Activated T-cell treated with anti-CD3 and anti-CD28 coated beads for 48 hours (primary cell): ENCODE measurements around the gene FHAD1.

Source experiments
- DNase-seq: peaks from one replicate; pipeline ENCODE4 v3.0.0-alpha.2; 2020; ENCODE audit warnings: low read depth

FHAD1 gene

DNA sequence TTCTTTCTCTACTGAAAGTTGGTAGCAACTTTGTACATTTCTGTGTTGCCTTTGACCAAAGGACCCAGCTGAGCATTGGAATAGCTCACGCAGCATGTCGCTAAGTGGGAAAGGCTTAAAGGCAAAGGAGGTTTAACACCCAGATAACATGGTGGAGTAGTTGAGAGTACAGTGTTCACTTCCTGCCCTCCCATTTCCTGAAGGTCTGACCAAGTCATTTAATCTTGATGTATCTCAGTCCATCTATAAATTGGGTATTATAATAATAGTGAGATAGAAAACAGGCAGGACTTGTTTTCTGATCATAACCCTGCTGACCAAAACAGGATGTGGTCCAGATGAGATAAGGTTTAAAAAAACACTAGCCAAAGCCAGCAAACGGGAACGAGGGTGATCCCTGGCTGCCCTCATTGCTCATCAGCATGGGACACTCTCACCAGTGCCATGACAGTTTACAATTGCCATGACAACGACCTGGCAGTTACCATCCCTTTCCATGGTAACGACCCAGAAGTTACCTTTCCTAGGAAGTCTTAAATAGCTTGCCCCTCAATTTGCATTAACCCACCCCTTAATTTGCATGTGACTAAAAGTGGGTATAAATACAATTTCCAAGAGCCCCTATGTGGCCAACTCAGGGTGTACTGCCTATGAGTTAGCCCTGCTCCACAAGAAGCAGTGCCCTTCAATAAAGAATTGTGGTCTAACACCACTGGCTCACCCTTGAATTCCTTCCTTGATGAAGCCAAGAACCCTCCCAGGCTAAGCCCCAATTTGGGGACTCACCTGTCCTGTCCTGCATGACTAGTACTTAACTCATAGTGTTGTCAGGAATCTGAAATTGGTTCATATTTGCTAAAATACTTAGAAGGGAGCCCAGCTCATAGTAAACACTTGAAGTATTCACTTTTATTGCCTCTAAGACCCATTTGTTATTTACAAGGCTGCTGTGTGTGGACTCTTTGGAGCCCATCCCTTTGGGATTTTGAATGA is 28.4 kb upstream of the FHAD1 start:
- no peak for DNase-seq

DNA sequence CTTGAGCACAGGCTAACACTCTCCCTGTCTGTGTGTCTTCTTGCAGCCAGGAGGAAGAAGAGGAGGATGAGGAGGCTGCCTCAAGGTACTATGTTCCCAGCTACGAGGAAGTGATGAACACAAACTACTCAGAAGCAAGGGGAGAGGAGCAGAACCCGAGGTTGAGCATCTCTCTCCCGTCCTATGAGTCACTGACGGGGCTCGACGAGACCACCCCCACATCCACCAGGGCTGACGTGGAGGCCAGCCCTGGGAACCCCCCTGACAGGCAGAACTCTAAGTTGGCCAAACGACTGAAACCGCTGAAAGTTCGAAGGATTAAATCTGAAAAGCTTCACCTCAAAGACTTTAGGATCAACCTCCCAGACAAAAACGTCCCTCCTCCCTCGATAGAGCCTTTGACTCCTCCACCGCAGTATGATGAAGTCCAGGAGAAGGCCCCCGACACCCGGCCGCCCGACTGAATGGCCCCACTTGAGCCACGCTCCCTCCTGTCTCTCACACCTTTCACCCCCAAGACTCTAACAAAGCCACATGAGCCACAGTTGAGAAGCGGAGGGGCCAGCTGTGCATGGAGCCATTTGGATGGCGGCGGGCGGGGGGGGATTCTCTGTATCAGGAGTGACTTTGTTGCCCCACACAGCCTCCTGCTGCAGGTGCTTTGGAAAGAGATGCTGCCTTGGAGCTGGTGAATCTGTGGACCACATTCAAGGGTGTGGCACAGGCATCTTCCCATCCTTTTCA is 27.6 kb upstream of the FHAD1 start:
- no peak for DNase-seq

DNA sequence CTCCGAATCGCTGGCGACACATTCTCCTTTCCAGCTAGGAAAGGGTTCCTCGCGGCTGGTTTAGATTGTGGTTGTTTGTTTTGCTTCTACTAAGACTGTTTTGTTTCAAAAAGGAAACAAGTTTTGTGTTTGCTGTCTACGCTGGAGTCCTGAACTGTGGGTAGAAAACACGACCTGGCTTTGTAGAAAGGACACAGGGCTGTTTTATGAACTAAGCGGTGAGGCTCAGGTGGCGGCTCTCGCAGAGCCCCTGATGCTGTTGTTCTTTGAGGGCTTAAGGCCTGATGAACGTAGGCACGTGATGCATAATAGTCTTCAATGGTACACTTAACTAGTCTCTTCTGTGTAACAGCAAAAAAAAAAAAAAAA is 27.0 kb upstream of the FHAD1 start:
- no peak for DNase-seq

DNA sequence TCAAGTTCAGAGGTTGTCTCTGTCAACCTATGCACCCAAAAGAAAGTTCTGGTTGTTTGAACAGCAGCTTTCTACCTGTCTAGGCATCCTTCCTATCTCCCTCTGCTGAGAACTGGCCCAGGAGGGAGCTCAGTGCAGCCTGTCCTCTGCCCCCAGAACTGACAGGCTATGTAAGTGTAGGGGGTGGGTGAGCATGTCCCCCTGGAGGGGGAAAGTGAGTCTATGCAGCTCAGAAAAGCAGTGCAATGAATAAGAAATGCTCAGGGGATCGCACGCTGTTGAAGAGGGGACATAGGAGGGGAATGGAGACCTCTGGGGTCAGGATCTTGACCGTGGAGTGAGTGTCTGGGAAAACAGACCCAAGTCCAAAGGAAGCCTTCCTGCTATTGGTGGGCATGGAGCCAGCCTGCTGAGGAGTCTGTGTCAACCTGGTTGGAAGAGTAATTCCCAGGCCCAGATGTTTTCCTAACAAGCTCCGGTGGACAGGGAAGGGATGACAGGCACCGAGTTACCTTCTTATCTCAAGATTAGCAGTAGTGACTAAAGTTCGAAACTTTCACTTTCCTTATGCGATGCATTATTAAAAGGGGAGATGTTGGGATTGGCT is 26.1 kb upstream of the FHAD1 start:
- DNase-seq = no peak

DNA sequence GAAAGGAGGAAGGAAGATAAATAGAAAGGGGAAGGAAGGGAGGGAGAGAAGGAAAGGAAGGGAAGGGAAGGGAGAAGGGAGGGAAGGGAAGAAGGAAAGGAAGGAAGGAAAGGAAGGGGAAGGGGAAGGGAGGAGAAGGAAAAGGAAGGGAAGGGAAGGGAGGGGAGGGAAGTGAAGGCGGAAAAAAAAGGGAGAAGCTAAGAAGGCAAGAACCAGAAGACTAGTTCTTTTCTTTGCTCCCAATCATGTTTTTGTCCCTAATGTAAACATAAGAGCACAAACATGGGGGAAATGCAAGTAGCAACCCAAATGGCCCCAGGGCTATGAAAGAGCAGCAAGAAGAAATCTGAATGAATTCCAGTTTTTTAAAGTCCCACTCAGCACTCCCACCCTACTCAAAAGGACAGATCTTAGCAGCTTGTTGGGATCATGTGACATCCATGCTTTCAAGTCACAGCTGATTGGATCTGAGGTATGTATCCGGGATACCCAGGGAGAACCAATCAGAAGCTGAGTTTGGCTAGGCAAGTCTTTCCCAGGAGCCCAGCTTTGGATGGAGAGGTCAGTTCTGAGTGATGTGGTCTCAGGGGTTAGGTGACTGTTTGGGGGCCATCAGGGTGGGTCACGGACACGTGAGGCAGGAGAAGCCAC is 24.2 kb upstream of the FHAD1 start:
- no peak for DNase-seq

DNA sequence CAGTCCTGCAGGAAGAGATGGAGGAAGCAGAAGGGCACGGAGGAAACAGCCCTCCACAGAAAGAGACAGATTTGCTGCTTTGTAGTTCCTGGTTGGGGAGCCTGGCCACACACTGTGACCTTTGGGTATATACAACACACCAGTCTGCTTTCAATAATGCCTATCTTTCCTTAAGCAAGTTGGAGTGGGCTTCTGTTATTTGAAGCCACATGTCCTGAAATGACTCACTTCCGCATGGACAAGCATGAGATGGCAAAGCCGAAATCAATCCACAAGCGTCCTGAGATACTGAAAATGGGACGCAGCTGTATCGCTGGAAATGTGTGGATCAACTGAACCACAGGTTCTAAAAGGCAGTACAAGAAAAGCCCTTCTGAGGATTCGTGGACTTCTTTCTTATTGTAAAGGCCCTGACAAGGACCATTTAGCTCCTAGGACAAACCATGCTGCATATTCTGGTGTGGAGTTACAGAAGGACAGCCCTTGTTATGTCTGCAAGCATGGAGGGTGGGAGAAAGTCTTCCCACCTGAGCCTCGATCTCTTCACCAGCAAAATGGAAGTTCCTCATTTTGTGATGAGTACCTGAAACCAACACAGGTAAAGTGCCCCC is 22.7 kb upstream of the FHAD1 start:
- DNase-seq = no peak

DNA sequence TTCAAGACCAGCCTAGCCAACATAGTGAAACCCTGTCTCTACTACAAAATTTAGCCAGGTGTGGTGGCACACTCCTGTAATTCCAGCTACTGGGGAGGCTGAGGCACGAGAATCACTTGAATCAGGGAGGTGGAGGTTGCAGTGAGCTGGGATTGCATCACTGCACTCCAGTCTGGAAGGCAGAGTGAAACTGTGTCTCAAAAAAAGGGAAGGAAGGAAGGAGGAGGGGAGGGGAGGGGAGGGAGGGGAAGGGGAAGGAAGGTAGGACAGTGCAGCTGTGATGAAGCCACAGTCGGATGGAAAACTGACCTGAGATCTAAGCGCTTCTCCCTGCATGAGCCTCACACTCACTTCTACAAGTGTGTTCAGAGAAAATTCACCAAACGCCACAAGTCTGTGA is 22.0 kb upstream of the FHAD1 start:
- no peak for DNase-seq

DNA sequence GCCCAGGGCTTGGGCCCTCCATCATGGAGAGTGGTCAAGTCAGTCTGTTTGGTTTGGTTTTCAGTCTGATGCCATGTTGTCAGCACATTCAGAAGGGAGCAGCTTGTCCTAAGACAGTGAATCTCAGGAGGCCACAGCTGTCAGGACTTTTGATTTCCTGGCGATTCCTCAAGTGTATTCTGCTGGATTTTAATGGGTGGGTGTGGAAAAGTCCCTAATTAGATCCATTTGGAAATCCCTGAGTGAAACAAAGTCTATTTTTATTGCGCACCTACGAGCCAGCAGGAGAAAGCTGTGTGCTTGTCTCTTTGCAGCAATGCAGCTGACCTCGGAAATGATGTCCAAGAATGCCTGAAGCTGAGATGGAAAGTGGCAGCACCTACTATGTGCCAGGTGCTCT is 21.6 kb upstream of the FHAD1 start:
- DNase-seq = no peak

DNA sequence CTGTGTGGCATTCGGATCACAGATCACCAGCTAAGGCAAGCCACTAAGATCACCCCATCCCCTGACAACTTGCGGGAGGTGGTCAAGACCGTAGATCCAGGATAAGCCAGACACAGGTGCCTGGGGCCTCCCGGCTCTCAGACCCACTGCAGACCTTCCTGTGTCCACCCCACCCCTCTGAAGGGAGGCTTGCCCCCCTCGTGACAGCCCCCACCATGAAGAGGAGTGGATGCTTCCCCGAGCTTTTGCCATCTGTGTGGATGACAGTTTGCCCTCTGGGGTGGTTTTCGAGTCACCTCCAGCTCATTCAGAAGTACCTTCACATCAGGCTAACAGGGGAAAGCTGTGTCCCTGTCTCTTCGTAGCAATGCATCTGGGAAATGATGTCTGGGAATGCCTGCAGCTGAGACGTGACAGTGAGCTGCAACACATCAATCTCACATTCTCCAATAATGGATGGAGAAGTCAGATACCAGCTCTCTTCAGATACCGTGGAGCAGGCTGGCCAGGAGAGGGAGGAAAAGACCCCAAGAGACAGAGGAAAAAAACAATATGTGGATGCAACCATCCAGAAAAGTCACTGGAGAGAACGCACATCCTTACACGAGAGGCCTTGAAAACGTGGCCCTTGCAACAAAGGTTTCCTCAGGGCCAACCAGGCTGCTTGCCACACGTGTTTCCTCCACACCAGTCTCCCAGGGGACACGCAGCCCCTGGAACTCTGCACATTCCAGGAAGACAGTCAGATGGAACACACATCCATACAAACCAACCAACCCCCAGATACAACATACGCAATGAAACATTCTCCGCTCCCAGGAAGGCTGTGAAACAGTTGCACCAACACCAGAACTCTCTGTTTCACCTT is 20.4 kb upstream of the FHAD1 start:
- no peak for DNase-seq

DNA sequence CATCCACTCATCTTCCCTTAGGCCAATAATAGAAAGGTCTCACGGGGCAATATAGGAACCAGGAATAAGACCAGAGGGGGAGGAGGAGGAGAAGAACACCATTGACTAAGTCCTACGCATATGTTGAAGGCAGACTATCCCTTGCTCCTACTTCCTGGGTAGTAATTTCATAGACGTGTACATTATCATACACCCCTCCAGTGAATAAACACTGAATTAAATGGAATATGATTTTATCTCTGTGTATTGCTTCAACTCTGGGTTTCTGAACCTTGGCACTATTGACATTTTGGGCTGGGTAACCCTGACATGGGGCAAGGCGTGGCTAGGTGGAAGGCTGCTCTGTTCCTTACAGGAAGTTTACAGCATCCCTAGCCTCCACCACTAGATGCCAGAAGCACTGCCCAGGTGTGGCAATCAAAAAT is 17.3 kb upstream of the FHAD1 start:
- no peak for DNase-seq

DNA sequence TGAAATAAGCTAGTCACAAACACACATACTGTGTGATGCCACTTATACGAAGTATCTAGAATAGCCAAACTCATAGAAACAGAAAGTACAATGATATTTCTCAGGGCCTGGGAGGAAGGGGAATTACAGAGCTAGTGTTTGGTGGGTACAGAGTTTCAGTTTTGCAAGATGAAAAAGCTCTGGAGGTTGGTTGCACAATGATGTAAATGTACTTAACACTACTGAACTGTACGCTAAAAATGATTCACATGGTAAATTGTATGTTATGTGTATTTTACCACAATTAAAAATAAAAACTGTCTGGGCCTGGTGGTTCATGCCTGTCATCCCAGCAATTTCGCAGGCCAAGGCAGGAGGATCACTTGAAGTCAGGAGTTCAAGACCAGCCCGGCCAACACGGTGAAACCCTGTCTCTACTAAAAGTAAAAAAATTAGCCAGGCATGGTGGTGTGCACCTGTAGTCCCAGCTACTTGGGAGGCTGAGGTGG is 15.3 kb upstream of the FHAD1 start:
- peak; percentile 16 for DNase-seq

DNA sequence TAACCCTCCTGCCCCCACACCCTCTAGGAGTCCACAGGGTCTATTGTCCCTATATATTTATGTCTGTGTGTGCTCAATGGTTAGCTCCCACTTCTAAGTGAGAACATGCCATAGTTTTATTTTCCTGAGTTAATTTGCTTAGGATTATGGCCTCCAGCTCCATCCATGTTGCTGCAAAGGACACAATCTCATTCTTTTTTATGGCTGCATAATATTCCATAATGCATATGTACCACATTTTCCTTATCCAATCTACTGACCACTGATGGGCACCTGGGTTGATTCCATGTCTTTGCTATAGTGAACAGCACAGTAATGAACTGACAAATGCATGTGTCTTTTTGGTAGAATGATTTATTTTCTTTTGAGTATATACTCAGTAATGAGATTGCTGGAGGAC is 13.3 kb upstream of the FHAD1 start:
- DNase-seq = no peak

DNA sequence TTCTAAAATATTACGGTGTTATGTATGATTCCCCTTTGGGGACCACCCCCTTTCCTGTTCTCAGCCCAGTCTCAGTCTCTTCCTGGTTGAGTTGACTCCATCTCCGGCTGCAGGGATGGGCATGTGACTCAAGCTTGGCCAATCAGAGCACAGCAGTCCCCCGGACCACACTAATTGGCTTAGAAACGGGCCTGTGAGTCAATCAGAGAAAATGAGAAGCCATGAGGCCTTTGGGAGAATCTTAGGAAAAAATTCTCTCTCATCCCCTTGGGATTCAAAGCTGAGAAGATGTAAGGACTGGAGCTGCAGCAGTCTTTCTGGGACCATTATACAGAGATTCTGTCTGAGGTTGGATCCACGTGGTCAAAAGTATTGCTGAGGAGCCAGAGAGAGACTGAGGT is 10.7 kb upstream of the FHAD1 start:
- no peak for DNase-seq

DNA sequence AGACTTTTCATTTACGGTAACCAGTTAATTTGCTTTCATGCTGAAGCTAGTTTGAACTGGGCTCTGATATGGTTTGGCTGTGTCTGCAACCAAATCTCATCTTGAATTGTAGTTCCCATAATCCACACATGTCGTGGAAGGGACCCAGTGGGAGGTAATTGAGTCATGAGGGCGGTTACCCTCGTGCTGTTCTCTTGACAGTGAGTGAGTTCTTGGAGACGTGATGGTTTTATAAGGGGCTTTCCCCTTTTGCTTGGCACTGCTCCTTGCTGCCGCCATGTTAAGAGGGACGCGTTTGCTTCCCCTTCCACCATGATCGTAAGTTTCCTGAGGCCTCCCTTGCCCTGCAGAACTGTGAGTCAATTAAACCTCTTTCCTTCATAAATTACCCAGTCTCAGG is 10.3 kb upstream of the FHAD1 start:
- DNase-seq = no peak

DNA sequence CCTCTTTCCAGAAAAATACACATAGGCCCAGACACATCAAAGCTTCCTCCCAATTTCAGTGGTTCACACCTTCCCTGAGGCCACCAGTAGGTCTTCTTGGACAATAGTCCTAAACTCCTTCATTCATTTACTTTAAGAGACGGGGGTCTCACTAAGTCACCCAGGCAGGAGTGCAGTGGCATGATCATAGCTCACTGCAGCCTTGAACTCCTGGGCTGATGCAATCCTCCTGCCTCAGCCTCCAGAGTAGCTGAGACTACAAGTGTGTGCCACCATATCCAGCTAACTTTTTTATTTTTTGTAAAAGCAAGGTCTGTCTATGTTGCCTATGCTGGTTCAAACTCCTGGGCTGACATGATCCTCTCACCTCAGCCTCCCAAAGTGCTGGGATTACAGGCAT is 8.2 kb upstream of the FHAD1 start:
- DNase-seq = no peak

DNA sequence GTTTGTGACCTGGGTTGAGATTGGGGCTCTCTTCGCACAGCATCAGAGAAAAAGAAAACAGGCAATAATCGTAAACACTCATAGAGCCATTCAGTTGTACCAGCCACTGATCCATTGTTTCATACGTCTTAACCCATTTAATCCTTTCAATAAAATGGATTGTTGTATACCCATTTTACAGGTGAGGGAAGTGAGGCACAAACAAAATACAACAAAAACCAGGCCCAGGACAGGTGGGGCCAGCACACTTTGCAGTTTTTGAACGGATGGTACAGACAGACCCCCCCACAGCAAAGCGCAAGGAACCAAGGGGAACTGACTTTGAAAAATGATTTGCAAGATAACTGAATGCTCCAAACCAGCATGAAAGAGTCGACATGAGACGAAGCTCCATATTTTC is 4.3 kb upstream of the FHAD1 start:
- no peak for DNase-seq

DNA sequence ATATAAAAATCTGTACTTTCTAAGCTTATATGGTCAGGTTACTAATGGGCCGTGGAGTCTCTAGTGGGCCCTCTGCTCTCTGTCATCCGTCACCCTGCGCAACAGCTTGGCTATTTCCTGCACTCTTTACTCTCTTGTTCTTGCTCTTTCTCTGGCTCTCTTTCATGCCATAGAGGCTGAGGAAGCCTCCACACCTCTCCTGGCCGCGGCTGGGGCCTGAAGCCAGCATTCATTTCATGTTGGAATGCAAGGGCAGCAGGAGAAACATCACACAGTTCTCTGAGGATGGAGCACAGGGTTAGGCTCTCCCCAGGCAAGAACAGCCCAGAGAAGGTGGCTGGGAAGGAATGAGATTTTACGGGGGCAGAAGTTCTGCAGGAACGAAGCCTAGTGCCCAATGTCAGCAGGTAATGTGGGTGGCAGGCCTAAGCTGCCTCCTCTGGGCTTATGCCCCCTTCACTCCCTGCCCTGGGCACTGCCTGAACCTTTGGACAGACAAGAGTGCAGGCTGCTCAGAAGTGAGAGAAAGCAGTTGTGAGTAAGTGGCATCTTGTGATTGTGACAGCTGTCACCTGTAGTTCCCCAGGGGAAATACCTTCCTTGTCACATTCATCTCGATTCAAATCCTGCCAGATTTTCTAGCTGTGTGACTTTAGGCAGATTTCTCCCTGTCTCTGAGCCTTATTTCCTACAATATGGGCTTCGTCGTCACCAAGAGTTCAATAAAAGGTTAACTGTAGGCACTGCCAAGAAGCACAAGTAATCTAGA is 3.6 kb upstream of the FHAD1 start:
- no peak for DNase-seq

DNA sequence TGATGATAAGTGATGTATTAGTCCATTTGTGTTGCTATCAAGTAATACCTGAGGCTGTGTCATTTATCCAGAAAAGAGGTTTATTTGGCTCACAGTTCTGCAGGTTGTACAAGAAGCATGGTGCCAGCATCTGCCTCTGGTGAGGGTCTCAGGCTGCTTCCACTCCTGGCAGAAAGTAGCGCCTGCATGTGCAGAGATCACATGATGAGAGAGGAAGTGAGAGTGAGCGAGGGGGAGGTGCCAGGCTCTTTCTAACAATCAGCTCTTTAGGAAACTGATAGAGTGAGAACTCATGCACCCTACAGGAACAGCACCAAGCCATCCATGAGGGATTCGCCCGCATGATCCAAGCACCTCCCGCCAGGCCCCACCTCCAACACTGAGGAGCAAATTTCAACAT is 2.2 kb upstream of the FHAD1 start:
- DNase-seq = no peak

DNA sequence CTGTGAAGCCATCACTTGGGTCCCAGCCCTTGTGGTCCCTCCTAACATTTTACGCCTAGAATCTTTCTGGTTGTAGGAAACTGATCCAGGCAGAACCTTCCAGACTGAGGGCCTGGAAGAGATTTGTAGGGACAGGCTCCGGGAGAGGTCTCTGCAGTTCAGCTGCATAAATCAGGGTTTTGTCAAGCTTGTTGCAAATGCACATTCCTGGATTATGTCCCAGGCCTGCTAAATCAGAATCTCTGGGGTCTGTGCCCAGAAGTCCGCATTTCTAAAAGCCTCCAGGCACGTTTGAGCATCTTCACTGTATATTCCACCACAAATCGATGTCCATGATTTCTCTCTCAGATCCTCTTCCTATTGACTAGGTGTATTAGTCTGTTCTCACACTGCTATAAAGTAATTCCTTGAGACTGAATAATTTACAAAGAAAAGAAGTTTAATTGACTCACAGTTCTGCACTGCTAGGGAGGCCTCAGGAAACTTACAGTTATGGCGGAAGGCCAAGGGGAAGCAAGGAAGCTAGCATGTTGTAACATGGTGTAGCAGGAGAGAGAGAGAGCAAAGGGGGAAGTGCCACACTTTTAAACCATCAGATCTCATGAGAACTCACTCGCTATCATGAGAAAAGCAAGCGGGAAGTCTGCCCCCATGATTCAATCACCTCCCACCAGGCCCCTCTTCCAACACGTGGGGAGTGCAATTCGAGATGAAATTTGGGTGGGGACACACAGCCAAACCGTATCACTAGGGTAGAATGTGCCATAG is 1.2 kb upstream of the FHAD1 start:
- DNase-seq = no peak
